ENCODE measurements around the gene ORC6.
"Not testable (repeated sequence)": the region's sequence is repeated elsewhere in the genome, so short reads cannot be mapped to it uniquely, and the experiment has no call there.

- not testable (repeated sequence) for TF ChIP-seq POLR2A (IDR thresholded peaks at IDR 0.05; ENCODE audit: low read depth, low read length); POLR2AphosphoS5 (IDR thresholded peaks at IDR 0.05; ENCODE audit: low read depth, low read length); TAF1 (IDR thresholded peaks at IDR 0.05; ENCODE audit: borderline replicate concordance, low read depth, low read length)
Measured at GRCh38 chr16:46681867-46682266, 7.6 kb upstream of the ORC6 start.
